DMS79 (cell line): ENCODE measurements around the gene FIS1.
A peak's percentile ranks its signal among the peaks of the same experiment; 100 is the strongest.
"Not testable (repeated sequence)": the region's sequence is repeated elsewhere in the genome, so short reads cannot be mapped to it uniquely, and the experiment has no call there.

Experiments used
- DNase-seq: peaks from one replicate; lab custom pipeline; 2025; lab: John Stamatoyannopoulos, UW

Gene FIS1

DNA sequence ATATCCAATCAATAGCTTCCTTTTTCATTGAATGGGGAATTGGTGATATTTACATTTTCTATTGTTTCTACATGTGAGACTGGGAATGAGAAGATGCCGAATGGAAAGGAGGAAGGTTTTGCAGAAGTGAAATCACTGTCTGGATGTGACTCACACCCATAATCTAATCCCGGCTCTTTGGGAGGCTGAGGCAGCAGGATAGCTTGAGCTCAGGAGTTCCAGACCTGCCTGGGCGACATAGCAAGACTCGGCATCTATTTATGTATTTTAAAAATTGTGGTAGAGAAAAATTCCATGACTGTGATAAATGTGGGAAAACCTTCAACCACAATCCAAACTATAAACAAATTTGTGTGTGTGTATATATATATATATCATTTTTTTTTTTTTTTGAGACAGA is 10.9 kb upstream of the FIS1 start:
- DNase-seq, result no peak

GRCh38 chr7:101253199-101253598 is 8.3 kb upstream of the FIS1 start:
- DNase-seq, result not testable (repeated sequence)

GRCh38 chr7:101251871-101252659 is 7.2 kb upstream of the FIS1 start:
- peak; percentile 95 for DNase-seq

DNA sequence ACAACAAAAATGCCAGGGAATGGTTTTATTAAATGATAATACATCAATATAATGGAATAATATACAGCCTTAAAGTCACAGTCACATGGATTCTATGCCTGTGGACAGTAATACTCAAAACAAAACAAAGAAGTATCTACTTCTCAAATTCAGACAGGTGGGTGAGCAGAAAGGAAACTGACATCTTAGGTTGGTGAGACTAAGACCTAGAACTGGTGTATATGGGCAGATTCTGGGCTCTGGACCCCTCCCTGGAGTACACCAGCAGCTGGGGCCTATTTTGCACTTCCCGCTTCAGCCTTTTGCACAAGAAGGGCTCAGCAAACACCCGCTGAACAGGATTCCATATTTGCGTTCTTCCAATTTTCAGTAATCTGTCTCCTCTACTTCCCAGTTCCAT is 5.4 kb upstream of the FIS1 start:
- no peak for DNase-seq

DNA sequence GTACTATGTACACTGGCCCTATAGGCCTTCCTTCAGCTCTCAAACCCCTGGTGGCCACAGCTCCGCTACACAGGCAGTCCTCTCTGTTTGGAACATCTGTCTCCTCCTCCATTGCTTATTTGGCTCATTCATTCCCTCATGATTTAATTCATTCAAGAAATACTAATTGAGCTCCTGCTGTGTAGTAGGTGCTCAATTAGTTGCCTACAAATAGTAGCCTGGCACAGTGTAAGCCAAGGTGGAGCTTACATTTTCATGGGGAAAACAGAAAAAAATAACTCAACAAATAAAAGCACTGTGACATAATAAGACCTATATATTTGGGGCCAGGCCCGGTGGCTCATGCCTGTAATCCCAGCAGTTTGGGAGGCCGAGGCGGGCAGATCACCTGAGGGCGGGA is 3.4 kb upstream of the FIS1 start:
- no peak for DNase-seq

DNA sequence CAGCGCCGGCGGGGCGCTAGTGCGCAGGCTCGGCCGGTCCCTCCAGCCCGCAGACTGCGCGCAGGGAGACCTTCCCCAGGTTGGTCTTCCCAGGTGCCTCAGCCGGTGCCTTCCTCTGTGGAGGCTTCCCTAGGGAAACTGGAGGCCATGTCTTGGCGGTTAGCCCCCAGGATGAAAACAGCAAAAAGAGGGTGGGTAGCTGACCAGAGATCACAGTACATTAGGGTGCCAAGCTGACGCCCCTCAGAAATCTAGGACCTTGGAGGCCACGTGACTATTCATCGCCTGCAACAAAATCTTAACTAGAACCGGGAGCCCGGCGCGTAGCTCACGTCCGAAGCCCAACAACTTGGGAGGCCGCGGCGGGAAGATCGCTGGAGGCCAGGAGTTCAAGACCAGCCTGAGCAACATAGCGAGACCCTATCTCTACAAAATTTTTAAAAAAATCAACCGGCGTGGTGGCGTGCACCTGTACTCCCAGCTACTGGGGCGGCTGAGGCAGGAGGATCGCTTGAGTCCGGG is 327 bp upstream of the FIS1 start:
- peak; percentile 77 for DNase-seq

GRCh38 chr7:101243646-101244374 is 1.1 kb downstream of the FIS1 start:
- DNase-seq, result no peak

DNA sequence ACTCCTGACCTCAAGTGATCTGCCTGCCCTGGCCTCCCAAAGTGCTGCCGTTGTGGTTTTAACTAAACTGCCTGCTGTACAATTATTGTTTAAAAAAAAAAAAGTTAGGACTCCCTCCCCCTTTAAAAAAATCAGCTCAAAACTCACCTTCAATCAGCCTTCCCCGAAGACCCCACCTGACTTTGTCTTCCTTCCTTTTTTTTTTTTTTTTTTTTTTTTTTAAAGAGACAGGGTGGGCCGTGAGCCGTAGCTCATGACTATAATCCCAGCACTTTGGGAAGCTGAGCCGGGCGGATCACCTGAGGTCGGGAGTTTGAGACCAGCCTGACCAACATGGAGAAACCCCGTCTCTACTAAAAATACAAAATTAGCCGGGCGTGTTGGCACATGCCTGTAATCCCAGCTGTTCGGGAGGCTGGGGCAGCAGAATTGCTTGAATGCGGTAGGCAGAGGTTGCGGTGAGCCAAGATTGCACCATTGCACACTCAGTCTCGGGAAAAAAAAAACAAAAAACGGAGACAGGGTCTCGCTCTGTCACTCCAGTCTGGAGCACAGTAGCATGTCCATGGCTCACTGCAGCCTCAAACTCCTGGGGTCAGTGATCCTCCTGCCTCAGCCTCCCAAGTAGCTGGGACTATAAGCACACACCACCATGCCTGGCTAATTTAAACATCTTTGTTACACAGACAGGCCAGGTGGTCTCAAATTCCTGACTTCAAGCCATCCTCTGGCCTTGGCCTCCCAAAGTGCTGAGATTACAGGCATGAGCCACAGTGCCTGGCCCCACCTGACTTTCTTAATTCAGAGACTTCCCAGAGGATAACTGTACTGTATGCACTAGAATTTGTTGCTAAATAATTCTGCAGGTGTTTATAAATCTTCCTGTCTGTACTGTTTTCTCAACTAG is 3.2 kb downstream of the FIS1 start:
- no peak for DNase-seq

DNA sequence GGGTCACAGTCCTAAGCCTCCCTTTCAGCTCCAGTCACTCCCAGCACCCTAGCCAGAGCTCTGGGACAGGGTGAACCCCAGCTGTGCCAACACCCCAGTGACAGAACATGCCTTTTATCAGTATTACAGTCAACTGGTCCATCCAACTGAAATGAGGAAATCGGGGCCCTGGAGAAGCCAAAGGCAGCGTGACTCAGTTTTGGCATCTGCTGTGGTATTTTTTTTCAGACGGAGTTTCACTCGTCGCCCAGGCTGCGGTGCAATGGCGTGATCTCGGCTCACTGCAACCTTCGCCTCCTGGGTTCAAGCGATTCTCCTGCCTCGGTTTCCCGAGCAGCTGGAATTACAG is 3.9 kb downstream of the FIS1 start:
- no peak for DNase-seq

DNA sequence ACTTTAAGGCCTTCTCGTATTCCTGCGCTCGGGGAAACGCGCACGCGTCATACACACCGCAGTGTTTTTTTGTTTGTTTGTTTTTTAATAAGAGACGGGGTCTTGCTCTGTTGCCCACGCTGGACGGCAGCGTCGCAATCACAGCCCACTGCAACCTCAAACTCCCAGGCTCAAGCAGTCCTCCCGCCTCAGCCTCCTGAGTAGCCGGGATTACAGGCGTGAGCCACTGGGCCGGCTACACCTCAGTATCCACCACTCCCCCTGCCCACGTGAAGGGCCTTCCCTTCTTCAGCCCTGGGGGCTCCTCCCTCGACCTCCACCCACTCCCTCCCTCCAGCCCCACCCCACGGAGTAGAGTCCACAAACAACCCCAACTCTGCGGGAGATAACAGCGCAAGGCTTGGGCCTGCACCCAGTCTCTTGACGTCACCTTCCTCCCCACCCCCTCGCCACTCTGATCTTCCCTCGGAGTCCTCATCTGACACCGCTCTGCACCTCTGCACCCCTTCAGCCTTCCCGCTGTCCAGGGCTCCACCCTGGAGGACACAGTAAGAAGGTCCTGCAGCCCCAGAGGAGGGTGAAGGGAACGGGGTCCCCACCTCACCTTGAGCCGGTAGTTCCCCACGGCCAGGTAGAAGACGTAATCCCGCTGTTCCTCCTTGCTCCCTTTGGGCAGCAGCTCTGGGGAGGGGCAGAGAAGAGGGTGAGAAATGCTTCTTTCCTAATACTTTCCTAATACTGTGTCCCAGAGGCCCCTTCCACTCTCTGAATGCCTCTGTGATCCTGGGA is 4.5 kb downstream of the FIS1 start:
- DNase-seq, result no peak

DNA sequence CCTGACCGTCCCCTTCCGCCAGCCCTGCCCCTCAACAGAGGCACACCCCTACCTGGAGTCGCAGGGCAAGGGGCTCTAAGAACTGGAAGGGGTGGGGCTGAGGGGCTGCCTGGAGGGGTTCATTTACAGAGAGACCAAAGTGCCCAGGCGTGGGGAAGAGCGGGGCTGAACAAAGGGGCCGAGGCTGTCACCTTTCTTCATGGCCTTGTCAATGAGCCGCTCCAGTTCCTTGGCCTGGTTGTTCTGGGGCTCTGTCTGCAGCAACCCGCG is 5.0 kb downstream of the FIS1 start:
- DNase-seq, result no peak

- no peak for DNase-seq
Observed at GRCh38 chr7:101239191-101239950, 5.5 kb downstream of the FIS1 start.

- no peak for DNase-seq
Observed at GRCh38 chr7:101238226-101239182, 6.4 kb downstream of the FIS1 start.

DNA sequence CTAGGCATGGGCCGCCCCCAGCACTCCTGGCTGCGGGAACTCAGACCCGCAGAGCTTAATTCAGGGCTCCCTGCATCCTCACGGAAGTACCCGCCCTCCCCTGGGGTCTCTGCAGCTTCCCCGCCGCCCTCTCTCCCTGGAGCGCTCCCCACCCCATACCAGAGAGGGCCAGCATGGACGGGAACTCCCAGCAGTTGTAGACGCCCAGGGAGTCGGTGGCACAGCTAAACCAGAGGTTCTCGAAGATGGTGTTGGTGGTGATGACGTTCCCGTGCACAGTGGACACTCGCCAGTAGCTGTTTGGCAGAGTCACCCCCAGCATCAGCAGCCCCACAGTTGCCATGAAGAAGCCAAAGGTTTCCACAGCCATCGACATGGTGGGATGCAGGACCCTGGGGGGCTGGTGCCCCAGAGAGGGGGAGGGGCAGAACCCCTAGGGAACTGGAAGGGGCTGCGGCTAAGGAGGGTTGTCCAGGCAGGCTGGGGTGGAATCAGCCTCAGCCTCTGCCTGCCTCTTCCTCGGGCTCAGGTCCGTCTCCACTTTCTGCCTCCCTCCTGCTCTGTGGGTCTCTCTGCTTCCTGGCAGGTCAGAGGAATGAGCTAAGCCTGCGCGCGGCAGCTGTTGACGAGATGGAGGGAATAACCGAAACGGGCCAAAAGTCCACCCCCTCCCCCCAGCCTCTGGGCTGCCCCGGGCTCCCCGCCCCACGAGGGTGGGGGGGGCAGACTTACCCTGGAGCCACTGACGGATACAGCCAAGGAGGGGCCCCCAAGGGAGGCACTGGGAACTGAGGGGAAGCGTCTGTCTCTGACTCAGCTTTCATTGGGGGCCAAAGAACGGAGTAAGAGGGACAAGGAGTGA is 7.4 kb downstream of the FIS1 start, which contains the start of gene CLDN15:
TSS of gene CLDN15 (minus strand) at position 597 of the 862 bp plus-strand sequence. CDS start at position 376, 221 bp downstream.
- no peak for DNase-seq

- DNase-seq, result no peak
Observed at GRCh38 chr7:101236292-101236835, 8.5 kb downstream of the FIS1 start.

DNA sequence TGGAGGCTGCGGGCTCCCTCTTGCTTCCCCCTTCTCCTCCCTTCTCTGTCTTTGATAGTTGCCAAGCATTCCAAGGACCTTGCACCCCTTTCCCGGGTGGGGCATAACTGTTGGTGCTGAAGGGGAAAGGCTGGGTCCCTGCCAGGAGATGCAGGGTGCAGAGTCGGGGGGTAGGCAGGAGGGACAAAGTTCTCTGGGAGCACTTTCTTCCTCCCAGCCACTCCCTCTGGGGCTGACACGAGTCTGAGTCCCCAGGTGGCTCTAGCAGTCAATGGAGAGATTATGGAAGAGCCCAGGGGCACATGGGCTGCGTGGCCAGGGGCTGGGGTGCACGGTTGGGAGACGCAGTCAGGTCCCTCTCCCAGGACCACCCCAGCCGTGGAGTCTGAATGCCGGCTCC is 9.4 kb downstream of the FIS1 start:
- DNase-seq, result no peak

- DNase-seq, result no peak
Observed at GRCh38 chr7:101235050-101235449, 9.8 kb downstream of the FIS1 start.

GRCh38 chr7:101234636-101235035 is 10.2 kb downstream of the FIS1 start:
- no peak for DNase-seq
